Measurements from ENCODE around the gene SNED1. TPM values are rescaled to one million over a fixed set of nuclear protein-coding genes. Genes with fewer than 3 reads are reported as not detected.

The SNED1 gene
- total RNA-seq, 2 donors from 2014 or later: 4.6 TPM

GRCh38 chr2:241020201-241020600 lies 21.8 kb downstream of the SNED1 start:
- Histone ChIP-seq H3K36me3 (no peaks in the 10 kb centered on the region), H3K9me3 (no peaks in the 10 kb centered on the region), H3K4me1 (no peaks in the 10 kb centered on the region), H3K4me3 (no peak overlapping the region), H3K27ac (no peak overlapping the region), H3K27me3 (no peaks in the 10 kb centered on the region), H3K9ac (ENCODE audit: low read depth in 2 of 2, low read length in 2 of 2) (no peak overlapping the region)
- no peak for TF ChIP-seq CTCF (IDR thresholded peaks at IDR 0.05)
- DNase-seq: no peak
- intact Hi-C loops (cut with DNase I): no loop called here

DNA sequence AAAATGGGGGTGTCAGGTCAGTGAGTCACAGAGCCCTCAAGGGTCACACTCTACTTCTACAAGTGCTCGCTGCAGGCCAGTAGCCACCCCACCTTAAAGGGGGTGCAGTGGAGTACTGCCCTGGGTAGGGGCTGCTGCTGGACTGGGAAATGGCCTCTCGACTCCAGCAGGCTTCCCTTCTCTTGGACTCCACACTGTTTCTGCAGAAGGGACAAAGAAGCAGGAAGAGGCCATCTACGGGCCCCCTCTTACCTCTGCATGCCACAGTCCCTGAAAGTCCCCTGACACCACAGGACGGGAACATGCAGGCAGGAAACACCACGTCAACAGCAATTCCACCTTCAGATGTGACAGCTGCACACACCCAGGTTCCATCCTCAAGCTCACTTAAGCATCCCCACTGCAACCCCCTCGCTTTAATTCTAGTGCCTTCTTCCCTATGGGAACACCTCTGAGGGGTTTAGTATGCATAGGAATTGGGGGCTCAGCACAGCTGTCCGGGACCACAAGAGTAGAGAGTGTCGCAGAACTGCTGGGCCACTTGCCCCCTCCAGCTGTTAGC lies 22.3 kb downstream of the SNED1 start:
- Histone ChIP-seq H3K9ac (ENCODE audit: low read depth in 2 of 2, low read length in 2 of 2) (no peak overlapping the region), H3K4me1 (no peaks in the 10 kb centered on the region), H3K4me3 (no peak overlapping the region), H3K27ac (no peak overlapping the region), H3K36me3 (no peaks in the 10 kb centered on the region), H3K9me3 (no peaks in the 10 kb centered on the region), H3K27me3 (no peaks in the 10 kb centered on the region)
- intact Hi-C loops (cut with DNase I): no loop called here
- no peak for DNase-seq
- no peak for TF ChIP-seq CTCF (IDR thresholded peaks at IDR 0.05)

- intact Hi-C loops (cut with DNase I): no loop called here
- no peak for TF ChIP-seq CTCF (IDR thresholded peaks at IDR 0.05)
- H3K27me3 ChIP-seq: no peaks in the 10 kb centered on the region
- H3K27ac ChIP-seq: no peak overlapping the region
- H3K9ac ChIP-seq (ENCODE audit: low read depth in 2 of 2, low read length in 2 of 2): no peak overlapping the region
- no peak overlapping the region for H3K4me3 ChIP-seq
- H3K4me1 ChIP-seq: no peaks in the 10 kb centered on the region
- no peak for DNase-seq
- H3K36me3 ChIP-seq: no peaks in the 10 kb centered on the region
- H3K9me3 ChIP-seq: no peaks in the 10 kb centered on the region
Observed at GRCh38 chr2:241025639-241026038, 27.2 kb downstream of the SNED1 start.

GRCh38 chr2:241029599-241030332 lies 31.3 kb downstream of the SNED1 start:
- H3K27me3 ChIP-seq: no peaks in the 10 kb centered on the region
- intact Hi-C loops (cut with DNase I): no loop called here
- DNase-seq: no peak
- H3K4me1 ChIP-seq: no peaks in the 10 kb centered on the region
- no peak overlapping the region for H3K27ac ChIP-seq
- no peak overlapping the region for H3K4me3 ChIP-seq
- TF ChIP-seq CTCF (IDR thresholded peaks at IDR 0.05): no peak
- no peak overlapping the region for H3K9ac ChIP-seq (ENCODE audit: low read depth in 2 of 2, low read length in 2 of 2)
- no peaks in the 10 kb centered on the region for H3K36me3 ChIP-seq
- H3K9me3 ChIP-seq: no peaks in the 10 kb centered on the region

GRCh38 chr2:241030333-241030680 lies 31.9 kb downstream of the SNED1 start:
- Histone ChIP-seq H3K36me3 (no peaks in the 10 kb centered on the region), H3K4me3 (no peak overlapping the region), H3K4me1 (no peaks in the 10 kb centered on the region), H3K27me3 (no peaks in the 10 kb centered on the region), H3K9ac (ENCODE audit: low read depth in 2 of 2, low read length in 2 of 2) (no peak overlapping the region), H3K27ac (no peak overlapping the region), H3K9me3 (no peaks in the 10 kb centered on the region)
- intact Hi-C loops (cut with DNase I): no loop called here
- TF ChIP-seq CTCF (IDR thresholded peaks at IDR 0.05): no peak
- no peak for DNase-seq
